NCI-H510A (cell line): ENCODE data around the gene ULK1.

Source experiments
- DNase-seq: peaks from one replicate; lab custom pipeline; 2025; lab: John Stamatoyannopoulos, UW

The ULK1 gene

GRCh38 chr12:131892711-131893604 lies 1.5 kb upstream of the ULK1 start:
- no peak for DNase-seq

- DNase-seq: no peak
Measured at GRCh38 chr12:131893605-131894312, 663 bp upstream of the ULK1 start.

GRCh38 chr12:131894981-131895639 lies 688 bp downstream of the ULK1 start:
- no peak for DNase-seq

GRCh38 chr12:131895640-131896079 lies 1.2 kb downstream of the ULK1 start:
- no peak for DNase-seq

- DNase-seq: peak; percentile 91
Measured at GRCh38 chr12:131896080-131896810, 1.8 kb downstream of the ULK1 start.

- no peak for DNase-seq
Measured at GRCh38 chr12:131896811-131897270, 2.4 kb downstream of the ULK1 start.

GRCh38 chr12:131897276-131897675 lies 2.9 kb downstream of the ULK1 start:
- no peak for DNase-seq

GRCh38 chr12:131897875-131898274 lies 3.5 kb downstream of the ULK1 start:
- no peak for DNase-seq

GRCh38 chr12:131900397-131900796 lies 6.0 kb downstream of the ULK1 start:
- DNase-seq: peak; percentile 33

GRCh38 chr12:131901431-131902331 lies 7.3 kb downstream of the ULK1 start:
- no peak for DNase-seq

- no peak for DNase-seq
Measured at GRCh38 chr12:131902332-131903241, 8.2 kb downstream of the ULK1 start.

- no peak for DNase-seq
Measured at GRCh38 chr12:131903270-131904255, 9.1 kb downstream of the ULK1 start.

- no peak for DNase-seq
Measured at GRCh38 chr12:131904346-131904745, 9.9 kb downstream of the ULK1 start.

GRCh38 chr12:131905081-131905629 lies 10.7 kb downstream of the ULK1 start:
- no peak for DNase-seq

GRCh38 chr12:131905630-131906091 lies 11.2 kb downstream of the ULK1 start:
- no peak for DNase-seq

GRCh38 chr12:131907379-131908091 lies 13.1 kb downstream of the ULK1 start:
- DNase-seq: no peak
